Limb (tissue), 2 donors: ENCODE measurements around the gene TEX36.
"Not testable (repeated sequence)": the region's sequence is repeated elsewhere in the genome, so short reads cannot be mapped to it uniquely, and the experiment has no call there.

Experiments used
- DNase-seq, 2 donors: peaks; one replicate each; pipeline ENCODE4 v3.0.0-alpha.2; 2016; ENCODE audit errors: extremely low spot score in 2 of 2

Gene TEX36, protein sequence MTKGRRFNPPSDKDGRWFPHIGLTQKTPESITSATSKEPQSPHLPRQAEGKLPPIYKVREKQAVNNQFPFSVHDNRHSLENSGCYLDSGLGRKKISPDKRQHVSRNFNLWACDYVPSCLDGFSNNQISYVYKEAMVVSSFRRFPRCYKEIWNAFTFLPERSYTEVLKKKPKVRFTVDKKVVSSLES

DNA sequence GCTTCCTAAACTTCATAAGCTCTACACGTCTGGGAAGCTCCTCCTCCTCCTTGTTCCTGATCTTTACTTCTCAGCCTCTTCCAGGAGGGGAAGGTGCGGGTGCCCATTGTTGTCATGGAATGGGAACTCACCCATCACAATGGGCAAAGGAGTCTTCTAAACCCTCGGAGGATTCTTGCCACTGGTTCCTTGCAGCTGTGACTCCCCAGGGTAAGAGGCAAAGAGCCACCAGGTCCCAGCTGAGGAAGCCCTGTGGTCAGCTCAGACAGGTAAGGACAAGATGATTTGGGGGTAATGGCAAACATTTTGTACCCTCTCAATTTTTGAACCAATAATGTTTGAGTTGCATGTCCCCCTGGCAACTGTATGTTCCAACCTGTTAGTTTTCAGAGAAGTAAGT, at the start of gene TEX36:
Gene TEX36 (minus strand): TSS at position 101 of the 400 bp plus-strand sequence. CDS start 174 bp downstream, outside the sequence.
- DNase-seq: no peak

DNA sequence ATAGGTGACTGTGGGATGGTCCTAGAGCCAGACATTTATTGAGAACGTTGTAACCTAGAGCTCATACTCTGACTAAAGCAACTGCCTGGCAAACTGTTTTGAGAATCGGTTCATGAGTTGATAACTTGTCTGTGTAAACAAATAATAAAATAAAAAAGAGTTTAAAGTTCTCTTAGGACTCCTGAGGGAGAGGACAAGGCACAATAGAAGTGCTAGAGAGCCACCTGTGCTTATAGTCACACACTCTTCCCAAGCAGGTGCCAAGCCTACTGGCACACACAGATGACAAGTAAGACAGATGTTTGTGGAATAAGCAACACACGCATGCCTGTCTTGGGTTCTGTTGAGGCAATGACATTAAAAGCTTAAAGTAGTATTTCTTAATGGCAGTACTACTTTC, 44.5 kb upstream of the TEX36 start:
- no peak for DNase-seq

DNA sequence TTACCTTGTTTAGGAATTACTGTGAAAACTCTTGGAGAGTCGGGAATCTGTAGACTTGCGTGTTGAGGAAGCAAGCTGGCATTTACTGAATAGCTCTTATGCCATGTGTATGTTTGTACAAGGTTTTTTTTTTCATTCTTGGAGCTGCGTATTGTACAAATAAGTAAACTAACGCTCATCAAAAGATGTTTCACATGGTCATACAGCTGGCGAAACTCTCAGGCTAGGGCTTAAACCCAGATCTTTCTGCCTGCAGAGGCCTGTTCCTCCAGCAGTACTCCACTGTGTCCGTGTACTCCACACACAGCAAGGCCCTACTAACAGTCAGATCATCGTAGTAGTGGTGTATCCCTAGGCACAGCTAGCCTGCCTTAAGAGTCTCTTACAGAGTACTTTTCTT, 44.0 kb upstream of the TEX36 start:
- DNase-seq: no peak

DNA sequence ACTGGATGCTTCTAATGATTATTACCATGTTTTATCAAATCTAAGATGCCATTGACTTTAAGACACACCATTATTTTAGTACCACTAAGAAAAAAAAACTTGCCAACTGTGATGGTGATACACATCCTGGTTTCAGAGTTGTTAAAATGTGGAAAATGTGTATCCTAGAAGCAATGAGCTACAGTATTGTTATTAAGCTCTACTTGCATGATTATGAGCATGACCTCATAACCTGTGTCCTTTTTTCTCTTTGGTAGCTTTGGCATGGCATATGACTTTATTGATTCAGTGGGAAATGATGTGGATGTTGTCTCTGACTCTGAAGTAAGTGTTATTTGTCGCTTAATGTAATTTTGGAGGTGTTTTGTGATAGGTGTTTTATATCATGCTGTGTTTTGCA, 39.8 kb upstream of the TEX36 start:
- DNase-seq: no peak

DNA sequence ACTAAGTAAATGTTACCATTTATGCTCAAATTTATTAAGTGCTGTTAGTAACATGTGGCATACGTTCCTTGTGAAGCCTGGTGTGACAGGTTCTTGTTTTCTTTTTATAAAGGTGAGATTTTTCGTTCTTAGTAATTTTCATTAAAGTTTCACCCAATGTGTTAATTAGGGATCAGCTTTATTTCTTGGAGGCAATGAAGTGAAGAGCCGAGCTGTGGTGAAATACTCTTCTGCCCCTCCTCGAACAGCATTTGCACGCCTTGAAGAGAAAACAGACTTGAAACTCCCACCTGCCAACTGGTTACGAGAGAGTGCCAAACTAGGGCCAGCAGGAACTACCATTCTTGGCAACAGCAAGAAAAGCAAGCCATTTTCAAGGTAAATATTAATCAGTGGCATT, 38.1 kb upstream of the TEX36 start:
- no peak for DNase-seq

DNA sequence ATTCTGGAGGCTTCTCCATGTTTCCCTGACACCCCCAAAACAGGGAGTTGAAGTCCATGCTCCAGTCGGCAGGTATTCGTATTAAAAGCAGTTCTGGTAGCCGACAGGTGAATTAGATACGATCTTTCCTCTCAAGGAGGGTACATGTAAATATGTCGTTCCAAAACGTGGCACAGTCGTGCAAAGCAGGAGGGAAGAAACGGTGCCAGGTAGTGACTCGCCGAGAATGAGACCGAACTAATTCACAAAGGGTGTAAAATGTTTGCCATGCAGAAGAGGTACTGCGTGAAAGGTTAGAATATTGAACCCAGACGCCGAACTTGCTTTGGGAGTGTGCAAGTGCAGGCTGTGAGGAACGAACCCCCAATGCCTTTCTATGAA, 37.0 kb upstream of the TEX36 start:
- DNase-seq: no peak

DNA sequence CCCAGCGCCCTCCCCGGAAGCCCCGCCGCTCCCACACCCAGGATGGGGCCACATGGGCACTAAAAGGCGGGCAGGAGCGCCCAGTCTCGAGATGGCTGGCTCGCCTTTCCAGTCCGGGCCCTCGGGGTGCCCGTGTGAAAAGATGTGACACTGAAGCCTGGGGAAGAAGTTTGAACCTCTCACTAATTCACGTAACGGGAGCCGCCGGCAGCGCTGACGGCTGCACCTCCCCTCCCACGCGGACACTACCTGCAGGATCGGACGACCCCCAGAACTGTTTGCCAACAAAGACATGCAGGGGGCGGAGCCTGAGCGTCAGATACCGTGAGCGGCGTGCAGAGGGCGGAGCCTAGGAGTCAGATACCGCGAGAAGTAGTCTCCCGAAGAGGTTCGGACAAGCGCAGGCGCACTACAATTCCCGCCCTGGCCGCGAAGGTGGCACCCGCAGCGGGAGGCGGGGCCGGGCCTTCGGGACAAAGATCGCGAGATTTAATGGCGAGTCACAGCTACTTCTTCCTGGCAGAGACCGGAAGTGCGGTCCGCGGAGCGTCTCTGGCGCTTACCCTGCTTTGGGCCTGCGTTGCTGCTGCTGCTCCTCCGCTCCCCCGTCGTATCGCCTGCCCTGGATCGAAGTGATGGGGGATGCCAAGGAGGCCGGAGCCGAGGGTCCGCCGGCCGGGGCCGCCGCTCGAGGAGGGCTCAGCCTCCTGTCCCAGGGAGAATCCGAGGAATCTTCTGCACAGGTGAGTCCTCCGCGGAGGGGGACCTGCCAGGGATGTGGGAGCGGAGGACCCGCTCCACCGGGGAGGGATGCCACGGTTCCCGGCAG, 36.4 kb upstream of the TEX36 start, which contains the start of gene EDRF1:
Gene EDRF1 (plus strand): TSS at position 537 of the 829 bp plus-strand sequence. CDS start 99 bp downstream, at position 636.
- peak; percentile 100 for DNase-seq

DNA sequence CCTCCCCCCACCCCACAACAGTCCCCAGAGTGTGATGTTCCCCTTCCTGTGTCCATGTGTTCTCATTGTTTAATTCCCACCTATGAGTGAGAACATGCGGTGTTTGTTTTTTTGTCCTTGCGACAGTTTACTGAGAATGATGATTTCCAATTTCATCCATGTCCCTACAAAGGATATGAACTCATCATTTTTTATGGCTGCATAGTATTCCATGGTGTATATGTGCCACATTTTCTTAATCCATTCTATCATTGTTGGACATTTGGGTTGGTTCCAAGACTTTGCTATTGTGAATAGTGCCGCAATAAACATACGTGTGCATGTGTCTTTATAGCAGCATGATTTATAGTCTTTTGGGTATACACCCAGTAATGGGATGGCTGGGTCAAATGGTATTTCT, 31.8 kb upstream of the TEX36 start:
- not testable (repeated sequence) for DNase-seq

DNA sequence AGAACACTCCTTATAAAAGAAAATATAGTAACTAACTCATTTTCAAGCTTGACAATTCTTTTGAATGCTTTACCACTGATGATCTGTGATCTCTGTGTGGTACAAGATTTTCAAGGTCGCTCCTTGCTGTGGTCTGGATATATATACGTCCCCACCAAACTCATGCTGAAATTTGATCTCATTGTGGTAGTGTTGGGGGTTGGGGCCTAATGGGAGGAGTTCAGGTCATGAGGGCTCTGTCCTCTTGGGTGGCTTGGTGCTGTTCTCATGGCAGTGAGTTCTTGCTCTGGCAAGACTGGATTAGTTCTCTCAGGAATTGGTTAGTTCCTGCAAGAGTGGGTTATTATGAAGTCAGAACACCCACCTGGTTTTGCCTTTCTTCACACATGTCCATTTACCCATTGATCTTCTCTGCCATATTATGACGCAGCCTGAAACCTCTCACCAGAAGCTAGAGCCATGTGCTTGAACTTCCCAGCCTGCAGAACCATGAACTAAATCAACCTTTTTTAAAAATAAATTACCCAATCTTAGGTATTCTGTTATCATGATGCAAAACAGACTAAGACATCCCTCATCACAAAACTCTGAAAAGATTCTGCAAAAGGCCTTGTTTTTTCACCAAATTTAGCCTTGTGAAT, 28.3 kb upstream of the TEX36 start:
- DNase-seq: no peak

DNA sequence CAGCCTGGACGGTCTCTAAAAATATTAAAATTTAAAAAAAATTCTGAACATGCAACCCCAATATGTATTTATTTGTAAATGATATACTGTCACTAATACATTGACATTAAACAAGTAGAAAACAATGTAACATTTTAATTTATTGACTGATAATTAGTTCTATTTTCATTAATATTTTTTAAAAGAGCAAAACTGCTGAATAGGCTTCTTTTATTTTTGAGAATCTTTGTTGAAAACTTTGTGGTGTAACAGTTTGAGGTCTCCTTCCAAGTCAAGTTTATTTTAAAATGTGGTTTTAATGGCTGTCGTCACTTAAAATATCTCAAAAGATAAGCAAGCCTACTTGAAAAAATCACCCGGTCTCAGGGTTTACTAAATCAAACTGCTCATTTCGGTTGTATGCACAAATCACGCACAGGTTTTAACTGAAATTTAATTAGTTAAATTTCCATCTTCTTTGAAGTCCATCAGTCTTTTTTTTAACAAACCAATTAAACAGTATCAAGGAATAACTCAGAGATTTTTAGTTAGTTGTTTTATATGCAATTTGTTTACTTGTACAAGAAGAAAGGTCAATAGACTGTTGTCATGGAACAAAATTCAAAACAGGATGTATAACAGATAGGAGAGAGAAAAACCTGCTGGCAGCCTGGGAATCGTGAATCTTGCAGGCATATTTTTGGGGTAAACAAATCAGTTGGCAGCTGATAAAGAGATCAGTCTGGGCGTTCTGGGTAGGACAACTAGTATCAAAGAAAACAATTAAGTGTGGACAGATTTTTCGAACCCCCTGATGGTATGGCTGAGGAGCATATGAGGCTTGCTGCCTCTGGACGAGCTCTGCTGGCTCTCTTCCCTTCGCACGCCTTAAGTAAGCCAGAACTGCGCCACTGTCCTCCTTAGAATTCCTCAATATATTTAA, 26.9 kb upstream of the TEX36 start:
- DNase-seq: no peak

DNA sequence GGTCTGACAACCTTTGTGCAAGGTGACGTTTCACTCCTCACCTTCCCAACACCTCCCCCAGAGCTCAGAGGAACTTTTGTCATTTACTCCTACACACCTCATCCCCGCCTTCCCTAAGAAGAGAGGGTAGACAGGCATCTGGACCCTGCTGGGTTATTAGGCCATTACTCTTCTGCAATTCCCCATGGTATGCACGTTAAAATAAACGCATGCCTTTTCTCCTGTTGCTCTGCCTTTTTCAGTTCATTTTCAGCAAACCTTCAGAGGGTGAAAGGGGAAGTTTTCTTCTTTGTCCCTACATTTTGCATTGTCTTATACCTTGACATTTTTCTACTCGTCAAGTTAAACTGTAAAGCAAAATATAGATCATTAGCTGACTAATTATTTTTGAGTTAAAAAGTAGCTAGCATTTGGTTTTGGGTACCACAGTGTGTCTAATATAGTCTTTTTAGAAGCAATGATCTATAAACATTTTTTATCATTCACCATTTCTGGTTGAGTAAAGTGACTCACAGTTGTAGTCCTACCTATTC, 26.1 kb upstream of the TEX36 start:
- DNase-seq: no peak

DNA sequence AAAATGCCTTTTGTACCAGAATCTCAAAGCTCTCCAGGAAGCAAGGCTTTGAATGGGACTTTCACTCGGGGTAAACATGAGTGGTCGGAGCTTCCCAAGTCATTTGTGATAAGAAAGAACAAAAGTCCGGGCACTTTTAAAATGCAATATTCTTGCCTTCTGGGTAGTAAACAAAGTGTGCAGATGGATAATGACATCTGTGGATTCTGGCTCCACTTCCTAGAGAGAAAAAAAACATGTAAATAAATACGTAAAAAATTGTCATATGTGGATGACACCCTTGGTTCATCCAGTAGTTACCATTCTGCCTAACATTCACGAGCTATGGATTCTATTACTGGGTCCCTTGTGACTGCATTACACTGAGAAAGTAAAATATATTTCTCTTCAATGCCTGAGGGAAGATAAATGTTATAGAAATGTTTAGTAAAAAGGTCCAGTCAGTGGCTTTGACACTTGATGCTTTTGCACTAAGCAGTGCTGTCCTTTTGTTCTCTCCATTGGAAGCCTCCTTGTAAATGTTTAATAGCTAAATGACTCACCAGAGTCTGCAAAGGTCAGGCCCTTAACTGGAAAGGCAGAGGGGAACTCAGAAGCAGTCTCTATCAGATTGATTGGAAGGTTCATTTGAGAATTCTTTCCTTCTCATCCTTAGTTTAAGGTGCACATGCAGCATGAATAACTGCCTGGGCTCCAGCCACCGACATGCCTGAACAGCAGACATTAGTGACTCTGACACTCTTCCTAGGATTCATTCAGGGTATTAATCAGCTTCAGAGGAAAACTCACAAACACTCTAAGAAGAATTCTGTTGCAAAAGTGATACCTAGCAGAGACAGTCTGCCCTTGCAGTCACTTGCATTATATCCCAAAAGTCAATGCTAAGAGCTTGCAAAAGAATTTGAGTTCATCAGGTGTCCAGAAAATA, 24.8 kb upstream of the TEX36 start:
- DNase-seq: no peak

DNA sequence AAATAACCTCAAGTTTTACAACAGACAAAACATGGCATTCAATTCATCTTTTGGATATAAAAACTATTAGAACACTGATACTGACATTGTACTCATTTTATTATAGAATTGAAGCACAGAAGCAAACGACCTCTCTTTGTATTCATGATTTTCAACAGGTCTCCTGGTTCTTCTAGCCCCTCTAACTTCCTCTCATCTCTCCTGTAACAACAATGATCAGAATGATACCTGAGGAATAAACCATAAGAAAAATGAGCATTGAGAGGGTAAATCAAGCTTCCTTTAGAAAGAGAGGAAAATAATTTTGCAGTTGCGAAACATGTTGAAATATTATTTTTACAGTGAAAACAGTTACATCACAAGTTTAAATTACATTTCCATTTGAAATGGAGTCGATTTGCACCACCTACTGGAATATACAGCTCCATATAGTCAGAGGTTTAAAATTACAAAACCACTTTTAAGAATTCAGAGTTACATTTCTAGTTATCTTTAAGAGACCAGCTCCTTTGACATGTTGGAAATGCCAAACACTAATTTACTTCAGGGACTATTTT, 17.5 kb upstream of the TEX36 start:
- DNase-seq: no peak

DNA sequence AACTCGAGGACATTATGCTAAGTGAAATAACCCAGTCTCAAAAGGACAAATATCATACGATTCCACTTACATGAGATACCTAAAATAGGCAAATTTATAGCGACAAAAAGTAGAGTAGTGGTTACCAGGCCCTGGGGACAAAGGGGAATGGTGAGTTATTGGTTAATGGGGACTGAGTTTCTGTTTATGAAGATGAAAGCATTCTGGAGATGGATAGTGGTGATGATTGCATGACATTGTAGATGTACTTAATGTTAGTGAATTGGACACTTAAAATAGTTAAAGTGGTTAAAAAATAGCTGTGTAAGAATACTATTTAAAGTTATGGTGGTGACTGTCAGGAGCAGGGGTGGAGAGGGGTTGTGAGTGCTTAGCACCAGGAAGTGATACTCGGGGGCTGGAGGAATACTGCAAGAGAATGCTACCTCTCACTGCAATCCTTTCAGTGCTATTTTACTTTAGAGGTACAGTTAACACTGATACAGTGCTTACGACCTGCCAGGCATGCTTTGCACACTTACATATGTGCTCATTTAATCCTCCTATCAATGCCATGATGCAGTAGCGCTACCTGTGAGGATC, 16.7 kb upstream of the TEX36 start:
- DNase-seq: no peak

DNA sequence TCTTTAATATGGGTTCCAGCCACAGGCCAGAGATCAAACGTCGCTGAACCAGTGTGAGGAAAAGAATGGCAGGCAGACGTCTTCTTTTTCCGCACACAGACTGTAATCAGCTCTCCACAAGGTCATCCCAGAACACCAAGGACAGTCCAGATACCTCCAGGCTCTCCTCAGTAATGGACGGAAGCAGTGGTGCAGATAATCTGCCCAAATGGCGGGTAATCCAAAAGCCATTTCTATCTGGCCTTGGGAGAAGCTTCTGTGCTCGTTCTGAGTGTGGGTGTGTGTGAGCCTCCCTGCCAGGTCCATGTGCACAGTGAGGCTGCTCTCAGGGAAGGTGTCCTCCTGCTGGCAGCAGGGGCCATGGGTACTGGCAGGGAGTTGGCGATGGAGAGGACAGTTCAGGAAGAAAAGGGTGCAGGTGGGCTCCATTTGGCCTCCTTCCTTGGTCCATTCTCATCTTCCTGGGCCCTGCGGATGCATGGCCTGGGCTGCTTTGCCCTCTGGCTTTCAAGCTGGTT, 15.6 kb upstream of the TEX36 start:
- no peak for DNase-seq

DNA sequence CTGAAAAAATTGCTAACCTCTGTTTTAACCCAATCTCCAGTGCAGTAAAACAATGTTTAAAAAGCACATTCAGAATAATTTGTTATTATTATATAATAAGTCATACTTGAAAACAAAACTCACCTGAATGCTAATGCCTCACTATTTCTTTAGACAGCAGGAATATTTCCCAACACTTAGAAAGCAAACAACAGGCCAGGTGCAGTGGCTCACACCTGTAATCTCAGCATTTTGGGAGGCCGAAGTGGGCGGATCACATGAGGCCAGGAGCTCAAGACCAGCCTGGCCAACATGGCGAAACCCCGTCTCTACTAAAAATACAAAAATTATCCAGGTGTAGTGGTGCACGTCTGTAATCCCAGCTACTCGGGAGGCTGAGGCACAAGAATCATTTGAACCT, 13.9 kb upstream of the TEX36 start:
- DNase-seq: not testable (repeated sequence)

DNA sequence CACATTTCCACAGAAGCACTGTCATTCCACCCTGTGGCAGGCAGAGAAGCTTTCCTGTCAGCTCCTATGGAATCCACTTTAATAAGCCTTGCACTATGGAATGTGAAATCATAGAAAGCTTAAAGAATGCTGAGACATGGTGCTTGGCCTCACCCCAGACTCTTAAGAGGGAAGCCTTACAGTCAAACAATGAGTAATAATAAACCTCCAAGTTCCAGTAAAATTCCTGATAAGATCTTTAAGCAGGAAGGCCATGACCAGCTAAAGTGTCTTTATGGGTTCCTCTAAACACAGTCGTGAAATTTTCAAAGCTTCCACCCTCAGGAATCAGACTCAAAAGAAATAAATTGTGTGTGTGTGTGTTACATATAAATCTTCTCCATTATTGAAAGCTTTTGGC, 11.9 kb upstream of the TEX36 start:
- no peak for DNase-seq

DNA sequence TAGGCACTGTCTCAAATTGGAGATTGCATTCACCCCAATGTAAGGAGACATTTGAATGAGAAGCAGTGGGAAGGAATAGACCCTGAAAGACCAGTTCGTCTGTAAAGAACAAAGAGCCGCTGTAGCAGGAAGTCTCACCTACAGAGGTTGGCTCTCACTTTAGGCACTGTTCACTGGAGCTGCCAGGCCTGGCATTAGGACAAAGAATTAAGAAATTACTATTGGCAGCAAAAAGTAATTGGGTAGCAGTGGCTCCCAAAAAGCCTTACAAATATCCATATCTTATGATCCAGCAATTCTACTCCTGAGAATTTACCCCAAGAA, 10.5 kb upstream of the TEX36 start:
- no peak for DNase-seq
